NCI-H2107 treated with DMSO at 0.1 percent for 48 hours (cell line): ENCODE data around the gene MAGI1.

ENCODE experiments used
- DNase-seq: peaks from one replicate; lab custom pipeline; 2025; ENCODE audit not compliant: unreplicated experiment; lab: John Stamatoyannopoulos, UW

MAGI1 gene

GRCh38 chr3:65850261-65850660 lies 188.5 kb downstream of the MAGI1 start:
- DNase-seq = no peak

DNA sequence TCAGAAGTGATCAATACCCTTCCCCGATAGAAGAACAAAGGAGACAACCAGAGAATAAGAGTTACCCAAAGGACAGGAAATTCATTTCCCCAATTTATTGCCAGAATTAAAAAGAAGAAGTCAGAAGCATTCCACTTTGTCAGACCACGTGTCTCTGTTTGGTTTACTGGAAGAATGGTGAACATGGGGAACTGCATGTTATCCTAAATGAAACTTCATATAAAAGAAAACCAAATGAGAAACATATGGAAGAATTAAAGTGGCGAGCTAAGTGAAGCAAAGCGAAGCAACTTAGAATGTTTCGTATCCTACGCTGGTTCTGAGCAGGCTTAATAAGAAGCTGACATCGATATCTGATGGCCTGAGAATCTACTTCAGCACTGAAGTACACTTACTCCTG lies 190.7 kb downstream of the MAGI1 start:
- DNase-seq = no peak

- DNase-seq = no peak
These were observed 191.8 kb downstream of the MAGI1 start for GRCh38 chr3:65846936-65847335.

- no peak for DNase-seq
These were observed 194.3 kb downstream of the MAGI1 start for GRCh38 chr3:65844370-65844769.

- no peak for DNase-seq
These were observed 195.0 kb downstream of the MAGI1 start for GRCh38 chr3:65843732-65844131.

DNA sequence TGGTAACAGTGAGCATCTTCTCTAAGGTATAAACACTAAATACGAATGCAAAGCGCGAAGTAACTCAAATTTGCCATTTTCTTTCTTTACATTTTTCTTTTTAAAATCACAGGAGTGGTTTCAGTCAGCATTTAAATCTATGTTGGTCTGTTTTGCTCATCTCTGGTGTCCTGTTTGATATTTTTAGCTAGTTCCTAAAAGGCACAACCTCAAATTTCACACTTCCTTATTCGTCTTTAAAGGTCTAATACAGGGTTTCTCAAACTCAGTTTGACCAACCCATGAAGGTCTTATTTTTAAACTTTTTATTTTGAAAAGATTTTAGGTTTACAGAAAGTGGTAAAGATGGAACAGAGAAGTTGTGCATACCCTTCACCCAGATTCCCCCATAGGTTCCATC lies 201.1 kb downstream of the MAGI1 start:
- no peak for DNase-seq

GRCh38 chr3:65836047-65836446 lies 202.7 kb downstream of the MAGI1 start:
- no peak for DNase-seq

DNA sequence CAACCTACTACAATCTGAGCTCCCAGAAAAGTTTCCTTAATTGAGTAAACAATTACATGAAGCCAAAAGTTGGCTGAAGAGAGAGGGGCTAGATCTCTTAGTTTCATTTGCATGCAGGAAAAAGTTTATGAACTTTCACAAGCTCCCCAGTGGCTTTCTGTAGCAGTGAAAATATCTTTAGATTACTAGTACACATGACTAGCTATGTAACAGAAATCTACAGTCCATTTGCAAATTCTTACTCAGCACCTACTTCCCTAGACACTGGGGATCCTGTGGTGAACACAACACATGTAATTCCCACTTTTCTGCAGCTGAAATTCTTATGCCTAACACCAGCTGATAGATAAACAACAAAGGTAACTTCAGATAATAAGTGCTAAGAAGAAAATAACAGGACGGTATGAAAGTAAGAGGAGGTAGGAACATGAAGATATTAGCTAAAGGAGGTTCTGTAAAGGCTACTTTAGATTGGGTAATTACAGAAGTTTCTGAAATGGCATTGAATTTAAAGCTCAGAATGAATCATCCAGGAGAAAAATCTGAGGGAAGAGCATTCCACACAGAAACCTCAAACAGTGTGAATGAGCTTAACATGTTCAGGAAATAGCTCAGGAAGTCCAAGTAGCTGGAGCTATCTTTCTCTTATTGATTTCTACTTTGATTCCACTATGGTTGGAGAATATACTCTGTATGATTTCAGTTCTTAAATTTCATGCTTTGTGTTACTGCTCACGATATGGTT lies 204.8 kb downstream of the MAGI1 start:
- no peak for DNase-seq

- DNase-seq = no peak
These were observed 206.8 kb downstream of the MAGI1 start for GRCh38 chr3:65831733-65832425.

GRCh38 chr3:65830948-65831732 lies 207.6 kb downstream of the MAGI1 start:
- DNase-seq = no peak

- no peak for DNase-seq
These were observed 209.5 kb downstream of the MAGI1 start for GRCh38 chr3:65829228-65829627.

DNA sequence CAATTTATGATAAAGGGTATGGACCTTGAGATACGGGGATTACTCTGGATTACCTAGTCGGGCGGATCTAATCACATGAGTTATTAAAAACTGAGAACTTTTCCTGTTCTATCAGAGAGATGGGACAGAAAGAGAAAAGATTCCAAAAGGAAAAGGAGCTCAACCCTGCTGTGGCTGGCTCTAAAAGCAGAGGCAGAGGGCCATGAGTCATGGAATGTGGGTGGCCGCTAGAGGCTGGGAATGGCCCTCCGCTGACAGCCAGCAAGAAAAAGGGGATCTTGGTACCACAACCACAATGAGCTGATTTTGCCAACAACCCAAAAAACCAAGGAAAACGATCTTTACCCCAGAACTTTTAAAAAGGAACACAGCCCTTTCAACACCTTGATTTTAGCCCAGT lies 210.0 kb downstream of the MAGI1 start:
- no peak for DNase-seq

DNA sequence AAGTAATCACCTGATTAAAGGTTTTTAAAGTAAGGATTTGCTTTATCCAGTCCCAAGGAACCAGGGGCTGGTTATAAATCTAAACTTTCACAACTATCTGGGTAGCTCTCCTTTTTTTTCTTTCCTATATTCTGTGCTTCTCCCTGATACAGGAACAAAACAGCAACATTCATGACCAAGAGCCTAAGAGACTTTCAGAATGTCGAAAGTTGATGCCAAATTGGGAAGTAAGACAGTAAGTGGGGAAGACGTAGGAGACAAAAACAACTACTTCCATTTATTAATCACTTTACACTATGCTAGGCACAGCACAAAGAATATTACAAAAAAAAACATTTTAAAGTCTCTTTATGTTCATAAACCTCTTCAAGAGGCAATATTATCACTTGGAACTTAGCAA lies 211.6 kb downstream of the MAGI1 start:
- DNase-seq = no peak

- no peak for DNase-seq
These were observed 214.6 kb downstream of the MAGI1 start for GRCh38 chr3:65824166-65824565.

GRCh38 chr3:65820600-65820999 lies 218.1 kb downstream of the MAGI1 start:
- no peak for DNase-seq

GRCh38 chr3:65819896-65820295 lies 218.8 kb downstream of the MAGI1 start:
- DNase-seq = no peak

DNA sequence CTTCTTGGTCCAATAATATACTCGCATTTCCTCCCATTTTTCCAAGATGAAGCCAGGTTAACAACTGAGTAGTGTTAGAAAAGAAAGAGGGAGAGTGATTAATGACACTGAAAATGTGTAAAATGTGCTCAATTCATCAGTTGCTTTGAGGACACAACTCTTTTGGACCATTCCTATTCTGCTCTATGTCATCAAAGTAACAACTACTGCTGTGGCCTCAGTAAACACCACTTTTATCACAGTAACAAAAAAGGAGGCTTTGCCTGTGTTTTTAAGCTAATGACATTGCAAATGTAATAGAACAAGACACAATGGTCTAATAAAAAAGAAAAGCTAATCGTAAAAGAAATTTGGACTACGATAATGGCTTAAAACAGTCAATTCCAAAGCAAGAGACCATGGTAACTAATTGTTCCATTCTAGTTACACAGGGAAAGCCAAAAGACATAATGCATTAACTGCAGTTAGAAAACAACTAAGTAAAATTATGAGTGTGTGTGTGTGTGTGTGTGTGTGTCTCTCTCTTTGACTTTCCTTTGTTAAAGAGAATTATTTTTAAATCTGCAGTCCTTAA lies 221.1 kb downstream of the MAGI1 start:
- DNase-seq = no peak

- no peak for DNase-seq
These were observed 222.5 kb downstream of the MAGI1 start for GRCh38 chr3:65816208-65816607.

- no peak for DNase-seq
These were observed 223.7 kb downstream of the MAGI1 start for GRCh38 chr3:65814845-65815578.

DNA sequence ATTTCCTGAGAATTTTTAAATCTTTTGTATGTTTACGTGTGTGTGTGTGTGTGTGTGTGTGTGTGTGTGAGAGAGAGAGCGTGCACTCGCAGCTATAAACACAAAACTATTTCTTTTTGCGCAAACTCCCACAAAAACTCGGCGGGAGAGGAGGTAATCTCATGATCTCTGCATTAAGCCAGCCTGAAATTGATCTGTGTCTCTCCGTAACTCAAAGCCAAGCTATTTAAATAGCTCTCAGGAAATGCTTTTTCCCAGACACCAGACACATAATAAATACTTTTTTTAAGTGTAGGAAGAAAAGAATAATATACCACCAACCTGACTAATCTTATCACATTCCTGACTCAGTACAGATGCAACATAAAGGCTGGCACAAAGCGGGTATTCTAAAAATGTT lies 226.8 kb downstream of the MAGI1 start:
- DNase-seq = no peak
